Body of pancreas (tissue), 4 donors: ENCODE data around the gene TPST2. TPM values are rescaled to one million over a fixed set of nuclear protein-coding genes. Genes with fewer than 3 reads are reported as not detected.
"Not testable (repeated sequence)": the region's sequence is repeated elsewhere in the genome, so short reads cannot be mapped to it uniquely, and the experiment has no call there.

Experiments used
- ATAC-seq: fragments of 150-250 bp; one replicate; pipeline ENCODE4 v1.9.1; 2016
- DNase-seq, 4 donors: peaks; one replicate each; pipeline ENCODE4 v3.0.0-alpha.2; 2019
- H3K27ac ChIP-seq, 4 donors: fragments of 200-600 bp; sonication (generic); 1 replicate in 3 of 4; 2 replicates in 1 of 4; pipeline versions ENCODE4 v1.5.1 to v1.6.1; 2016 to 2019; ENCODE audit warnings: mild to moderate bottlenecking in 1 of 4, mixed read lengths in 1 of 4, moderate library complexity in 1 of 4
- H3K27me3 ChIP-seq, 2 donors: fragments of 200-600 bp; sonication (generic); one replicate each; pipeline ENCODE4 v1.6.0; 2016; ENCODE audit warnings: mild to moderate bottlenecking in 1 of 2
- H3K36me3 ChIP-seq, 2 donors: fragments of 200-600 bp; sonication (generic); replicated peaks in 1 of 2; 2 replicates each; pipeline ENCODE4 v1.5.1; 2016; ENCODE audit warnings: low read depth in 2 of 2; ENCODE audit not compliant: insufficient read depth in 1 of 2
- H3K4me1 ChIP-seq: fragments of 200-600 bp; sonication (generic); one replicate; pipeline ENCODE4 v1.6.0; 2016
- H3K4me3 ChIP-seq, 2 donors: fragments of 200-600 bp; sonication (generic); 1 replicate in 1 of 2; 2 replicates in 1 of 2; pipeline ENCODE4 v1.5.1; 2016 to 2019
- H3K9me3 ChIP-seq, 3 donors: fragments of 200-600 bp; sonication (generic); 1 replicate in 2 of 3; 2 replicates in 1 of 3; pipeline ENCODE4 v1.5.1; 2016
- POLR2A ChIP-seq, 3 donors: fragments of 450-650 bp; IDR thresholded peaks; one replicate each; pipeline ENCODE4 v1.6.1; 2016; ENCODE audit warnings: antibody characterized with exemption in 3 of 3, mild to moderate bottlenecking in 2 of 3
- WGBS, 2 donors: methylation state at CpG; one replicate each; pipeline ENCODE4 v1.1.5; 2017; 5-methylcytosine and 5-hydroxymethylcytosine counted together
- intact Hi-C: fragments of 100-400 bp; cut with DNase I; formaldehyde crosslinking; loops from one replicate; pipeline ENCODE4 v1.15.1; 2023
- total RNA-seq, 2 donors: library from RNA; depleted of rRNA; stranded (reverse); fragments of >200 nt; gene quantifications; one replicate each; pipeline ENCODE4 v1.1.0, GENCODE V29; 2016
- TF ChIP-seq, protein P1 (sequence below), 7 experiments: fragments of 450-650 bp in 4 of 7; fragments of 200-600 bp in 3 of 7; sonication (generic) in 3 of 7; IDR thresholded peaks; one replicate each; pipeline ENCODE4 v1.5.1; 2016 to 2019; ENCODE audit warnings: antibody characterized with exemption in 7 of 7

The TPST2 gene
- total RNA-seq, 2 donors from 2014 or later, result 547 to 586 TPM

DNA sequence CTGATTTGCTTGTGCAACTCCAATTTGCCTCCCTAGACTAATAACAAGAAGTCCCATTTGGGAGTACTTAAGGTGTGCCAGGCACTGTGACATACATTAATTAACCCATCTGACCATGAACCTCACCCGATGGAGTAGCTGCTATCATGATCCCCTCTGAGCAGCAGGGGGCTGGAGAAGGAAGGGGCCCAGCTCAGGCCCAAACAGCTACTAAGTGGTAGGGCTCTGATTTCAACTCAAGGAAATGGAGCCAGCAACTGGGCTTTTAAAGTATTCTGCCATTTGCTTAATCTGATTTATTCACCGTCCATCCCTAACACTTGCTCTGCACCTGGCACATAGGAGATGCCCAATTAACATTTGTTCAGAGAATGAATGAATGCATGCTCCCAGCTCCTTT lies 26.7 kb upstream of the TPST2 start:
- Histone ChIP-seq H3K4me1 (no peaks in the 10 kb centered on the region), H3K4me3 (no peak overlapping the region), H3K36me3 (no peaks in the 10 kb centered on the region), H3K27ac (no peak overlapping the region), H3K27me3 (no peaks in the 10 kb centered on the region), H3K9me3 (no peaks in the 10 kb centered on the region)
- TF ChIP-seq, protein P1, sequence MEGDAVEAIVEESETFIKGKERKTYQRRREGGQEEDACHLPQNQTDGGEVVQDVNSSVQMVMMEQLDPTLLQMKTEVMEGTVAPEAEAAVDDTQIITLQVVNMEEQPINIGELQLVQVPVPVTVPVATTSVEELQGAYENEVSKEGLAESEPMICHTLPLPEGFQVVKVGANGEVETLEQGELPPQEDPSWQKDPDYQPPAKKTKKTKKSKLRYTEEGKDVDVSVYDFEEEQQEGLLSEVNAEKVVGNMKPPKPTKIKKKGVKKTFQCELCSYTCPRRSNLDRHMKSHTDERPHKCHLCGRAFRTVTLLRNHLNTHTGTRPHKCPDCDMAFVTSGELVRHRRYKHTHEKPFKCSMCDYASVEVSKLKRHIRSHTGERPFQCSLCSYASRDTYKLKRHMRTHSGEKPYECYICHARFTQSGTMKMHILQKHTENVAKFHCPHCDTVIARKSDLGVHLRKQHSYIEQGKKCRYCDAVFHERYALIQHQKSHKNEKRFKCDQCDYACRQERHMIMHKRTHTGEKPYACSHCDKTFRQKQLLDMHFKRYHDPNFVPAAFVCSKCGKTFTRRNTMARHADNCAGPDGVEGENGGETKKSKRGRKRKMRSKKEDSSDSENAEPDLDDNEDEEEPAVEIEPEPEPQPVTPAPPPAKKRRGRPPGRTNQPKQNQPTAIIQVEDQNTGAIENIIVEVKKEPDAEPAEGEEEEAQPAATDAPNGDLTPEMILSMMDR (IDR thresholded peaks at IDR 0.05), result no peak
- TF ChIP-seq POLR2A (IDR thresholded peaks at IDR 0.05), result no peak
- ATAC-seq (no peak), DNase-seq (no peak)
- intact Hi-C loops, result no loop called here
- WGBS, 2 donors, result 49 to 69% methylated on average over 2 of the region's 2 CpGs

DNA sequence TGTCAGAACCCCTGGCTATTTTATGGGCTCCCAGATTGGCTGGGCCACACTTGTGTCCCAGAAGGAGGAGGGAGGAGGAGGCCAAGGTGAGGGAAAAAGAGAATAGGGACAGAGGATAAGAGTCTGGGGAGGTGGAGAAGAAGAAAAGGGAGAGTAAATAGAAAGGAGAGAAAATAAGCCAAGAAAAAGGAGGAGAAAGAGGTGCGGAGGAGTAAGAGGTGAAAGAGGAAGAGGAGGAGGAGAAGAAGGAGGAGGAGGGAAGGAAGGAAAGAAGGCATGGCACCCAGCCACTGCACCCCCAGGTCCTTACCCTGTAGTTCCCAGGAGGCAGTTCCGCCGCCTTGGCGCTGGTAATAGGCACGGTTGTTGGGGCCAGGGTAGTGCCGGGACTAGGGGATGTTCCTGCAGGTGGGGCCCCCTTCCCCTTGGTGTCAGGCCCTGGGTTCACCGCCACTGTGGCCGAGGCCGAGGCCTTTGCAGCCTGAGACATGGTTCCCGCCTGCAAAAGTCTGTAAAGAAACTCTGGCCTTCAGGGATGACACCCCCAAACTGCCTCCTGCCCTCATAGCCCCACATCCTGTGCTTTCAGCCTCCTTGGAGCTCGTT lies 26.0 kb upstream of the TPST2 start:
- ATAC-seq (no peak), DNase-seq (no peak)
- no peaks in the 10 kb centered on the region for H3K27me3 ChIP-seq
- intact Hi-C loops, result no loop called here
- H3K4me1 ChIP-seq, result no peaks in the 10 kb centered on the region
- no peak overlapping the region for H3K4me3 ChIP-seq
- TF ChIP-seq, protein P1 (IDR thresholded peaks at IDR 0.05), result no peak
- TF ChIP-seq POLR2A (IDR thresholded peaks at IDR 0.05), result no peak
- no peak overlapping the region for H3K27ac ChIP-seq
- H3K36me3 ChIP-seq, result no peaks in the 10 kb centered on the region
- WGBS, 2 donors, result 76 to 78% methylated on average over 11 of the region's 11 CpGs
- H3K9me3 ChIP-seq, result no peaks in the 10 kb centered on the region

- H3K9me3 ChIP-seq, result no peaks in the 10 kb centered on the region
- no peak for ATAC-seq
These were observed 25.2 kb upstream of the TPST2 start for GRCh38 chr22:26615149-26615548.

DNA sequence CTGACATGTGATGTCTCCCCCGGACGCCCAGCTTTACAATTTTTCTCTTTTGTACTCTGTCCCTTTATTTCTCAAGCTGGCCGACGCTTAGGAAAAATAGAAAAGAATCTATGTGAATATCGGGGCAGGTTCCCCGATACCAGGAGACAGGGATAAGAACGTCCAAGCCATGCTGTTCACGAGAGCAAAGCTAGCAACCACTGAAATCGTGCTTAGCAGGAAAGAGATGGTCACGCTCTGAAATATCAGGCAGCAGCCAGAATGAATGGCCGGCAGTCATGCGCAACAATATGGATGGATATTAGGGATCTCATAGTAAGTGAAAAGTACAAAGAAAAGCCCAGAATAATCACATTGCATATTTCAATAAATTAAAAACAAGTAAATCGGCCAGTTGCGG lies 24.4 kb upstream of the TPST2 start:
- ATAC-seq, result no peak
- H3K36me3 ChIP-seq, result no peaks in the 10 kb centered on the region
- intact Hi-C loops, result no loop called here
- no peaks in the 10 kb centered on the region for H3K4me1 ChIP-seq
- H3K27ac ChIP-seq, result no peak overlapping the region
- WGBS, 2 donors, result 49 to 51% methylated on average over 14 of the region's 14 CpGs
- no peaks in the 10 kb centered on the region for H3K9me3 ChIP-seq
- no peaks in the 10 kb centered on the region for H3K27me3 ChIP-seq
- H3K4me3 ChIP-seq, result no peak overlapping the region
- DNase-seq, result no peak
- TF ChIP-seq, protein P1 (IDR thresholded peaks at IDR 0.05), result no peak
- no peak for TF ChIP-seq POLR2A (IDR thresholded peaks at IDR 0.05)

More at GRCh38 chr22:26615149-26615548, 25.2 kb upstream of the TPST2 start:
- no peaks in the 10 kb centered on the region for H3K36me3 ChIP-seq
- WGBS, 2 donors, result 34 to 48% methylated on average over 5 of the region's 5 CpGs
- no peak overlapping the region for H3K4me3 ChIP-seq
- H3K27ac ChIP-seq, result no peak overlapping the region
- DNase-seq, result no peak
- no peaks in the 10 kb centered on the region for H3K4me1 ChIP-seq
- intact Hi-C loops, result no loop called here
- no peaks in the 10 kb centered on the region for H3K27me3 ChIP-seq
- TF ChIP-seq, protein P1 (IDR thresholded peaks at IDR 0.05), result no peak
- no peak for TF ChIP-seq POLR2A (IDR thresholded peaks at IDR 0.05)

GRCh38 chr22:26613753-26614152 lies 23.8 kb upstream of the TPST2 start:
- H3K36me3 ChIP-seq, intact Hi-C loops, H3K27me3 ChIP-seq: not testable (repeated sequence)

More at GRCh38 chr22:26613753-26614152, 23.8 kb upstream of the TPST2 start:
- not testable (repeated sequence) for ATAC-seq, H3K9me3 ChIP-seq, H3K27ac ChIP-seq, H3K4me3 ChIP-seq, DNase-seq, H3K4me1 ChIP-seq
- 25 to 27% methylated on average over 10 of the region's 10 CpGs for WGBS, 2 donors
